ENCODE data around the gene GJB5.

DNA sequence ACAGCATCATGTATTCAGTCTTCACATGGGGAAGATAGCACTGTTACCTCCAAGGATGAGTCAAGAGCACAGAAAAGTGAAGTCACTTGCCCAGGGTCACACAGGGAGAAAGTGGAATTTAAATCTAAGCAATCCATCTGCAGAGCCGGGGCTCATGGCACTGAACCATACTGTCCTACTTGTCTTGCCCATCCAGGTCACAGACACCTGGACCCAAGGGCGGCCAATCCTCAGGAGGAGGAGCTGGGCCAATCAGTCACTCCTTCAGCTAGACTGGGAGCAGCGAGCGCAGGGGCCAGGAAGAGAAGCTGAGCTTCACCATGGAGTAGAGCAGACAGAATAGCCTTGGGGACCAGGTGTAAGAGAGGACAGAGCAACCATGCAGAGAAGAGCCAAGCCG is 9.2 kb upstream of the GJB5 start:
- TF ChIP-seq TCF7 (IDR thresholded peaks at IDR 0.05; ENCODE audit: borderline replicate concordance): no peak
- no peak for TF ChIP-seq YY1 (IDR thresholded peaks at IDR 0.05; ENCODE audit: low read depth, low read length)
- TF ChIP-seq POLR2A (IDR thresholded peaks at IDR 0.05; ENCODE audit: low read depth, low read length): no peak
- no peak for TF ChIP-seq ZZZ3 (IDR thresholded peaks at IDR 0.05; ENCODE audit: control insufficient read depth, insufficient read length, low read depth)
- TF ChIP-seq, protein P1, sequence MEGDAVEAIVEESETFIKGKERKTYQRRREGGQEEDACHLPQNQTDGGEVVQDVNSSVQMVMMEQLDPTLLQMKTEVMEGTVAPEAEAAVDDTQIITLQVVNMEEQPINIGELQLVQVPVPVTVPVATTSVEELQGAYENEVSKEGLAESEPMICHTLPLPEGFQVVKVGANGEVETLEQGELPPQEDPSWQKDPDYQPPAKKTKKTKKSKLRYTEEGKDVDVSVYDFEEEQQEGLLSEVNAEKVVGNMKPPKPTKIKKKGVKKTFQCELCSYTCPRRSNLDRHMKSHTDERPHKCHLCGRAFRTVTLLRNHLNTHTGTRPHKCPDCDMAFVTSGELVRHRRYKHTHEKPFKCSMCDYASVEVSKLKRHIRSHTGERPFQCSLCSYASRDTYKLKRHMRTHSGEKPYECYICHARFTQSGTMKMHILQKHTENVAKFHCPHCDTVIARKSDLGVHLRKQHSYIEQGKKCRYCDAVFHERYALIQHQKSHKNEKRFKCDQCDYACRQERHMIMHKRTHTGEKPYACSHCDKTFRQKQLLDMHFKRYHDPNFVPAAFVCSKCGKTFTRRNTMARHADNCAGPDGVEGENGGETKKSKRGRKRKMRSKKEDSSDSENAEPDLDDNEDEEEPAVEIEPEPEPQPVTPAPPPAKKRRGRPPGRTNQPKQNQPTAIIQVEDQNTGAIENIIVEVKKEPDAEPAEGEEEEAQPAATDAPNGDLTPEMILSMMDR (IDR thresholded peaks at IDR 0.05 in 2 of 3, conservative IDR thresholded peaks at IDR 0.05 in 1 of 3; ENCODE audit: control insufficient read depth in 2 of 3, extremely low read depth in 1 of 3, insufficient read depth in 1 of 3, low read depth in 3 of 3, low read length in 3 of 3): no peak
- TF ChIP-seq, protein P2, sequence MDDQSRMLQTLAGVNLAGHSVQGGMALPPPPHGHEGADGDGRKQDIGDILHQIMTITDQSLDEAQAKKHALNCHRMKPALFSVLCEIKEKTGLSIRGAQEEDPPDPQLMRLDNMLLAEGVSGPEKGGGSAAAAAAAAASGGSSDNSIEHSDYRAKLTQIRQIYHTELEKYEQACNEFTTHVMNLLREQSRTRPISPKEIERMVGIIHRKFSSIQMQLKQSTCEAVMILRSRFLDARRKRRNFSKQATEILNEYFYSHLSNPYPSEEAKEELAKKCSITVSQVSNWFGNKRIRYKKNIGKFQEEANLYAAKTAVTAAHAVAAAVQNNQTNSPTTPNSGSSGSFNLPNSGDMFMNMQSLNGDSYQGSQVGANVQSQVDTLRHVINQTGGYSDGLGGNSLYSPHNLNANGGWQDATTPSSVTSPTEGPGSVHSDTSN (IDR thresholded peaks at IDR 0.05; ENCODE audit: insufficient replicate concordance, low read depth, low read length): no peak
- no peak for TF ChIP-seq MEF2A (IDR thresholded peaks at IDR 0.05; ENCODE audit: insufficient read depth, low read depth, low read length)
- TF ChIP-seq, protein P3, sequence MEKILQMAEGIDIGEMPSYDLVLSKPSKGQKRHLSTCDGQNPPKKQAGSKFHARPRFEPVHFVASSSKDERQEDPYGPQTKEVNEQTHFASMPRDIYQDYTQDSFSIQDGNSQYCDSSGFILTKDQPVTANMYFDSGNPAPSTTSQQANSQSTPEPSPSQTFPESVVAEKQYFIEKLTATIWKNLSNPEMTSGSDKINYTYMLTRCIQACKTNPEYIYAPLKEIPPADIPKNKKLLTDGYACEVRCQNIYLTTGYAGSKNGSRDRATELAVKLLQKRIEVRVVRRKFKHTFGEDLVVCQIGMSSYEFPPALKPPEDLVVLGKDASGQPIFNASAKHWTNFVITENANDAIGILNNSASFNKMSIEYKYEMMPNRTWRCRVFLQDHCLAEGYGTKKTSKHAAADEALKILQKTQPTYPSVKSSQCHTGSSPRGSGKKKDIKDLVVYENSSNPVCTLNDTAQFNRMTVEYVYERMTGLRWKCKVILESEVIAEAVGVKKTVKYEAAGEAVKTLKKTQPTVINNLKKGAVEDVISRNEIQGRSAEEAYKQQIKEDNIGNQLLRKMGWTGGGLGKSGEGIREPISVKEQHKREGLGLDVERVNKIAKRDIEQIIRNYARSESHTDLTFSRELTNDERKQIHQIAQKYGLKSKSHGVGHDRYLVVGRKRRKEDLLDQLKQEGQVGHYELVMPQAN (conservative IDR thresholded peaks at IDR 0.05): no peak
- no peak for TF ChIP-seq NFXL1 (IDR thresholded peaks at IDR 0.05; ENCODE audit: borderline replicate concordance)
- TF ChIP-seq TCF12 (IDR thresholded peaks at IDR 0.05; ENCODE audit: low read depth, low read length): no peak
- no peak for TF ChIP-seq POLR2AphosphoS5 (IDR thresholded peaks at IDR 0.05; ENCODE audit: low read length)
- no peak for TF ChIP-seq IRF4 (IDR thresholded peaks at IDR 0.05; ENCODE audit: low read depth, low read length)
- no peak for TF ChIP-seq MYC (IDR thresholded peaks at IDR 0.05; ENCODE audit: insufficient read depth, insufficient read length, insufficient replicate concordance, low read length, severe bottlenecking)

All from GM12878 (cell line).